Fibroblast of upper back skin (primary cell): Measurements from ENCODE around the gene GSS.

ENCODE experiments used
- DNase-seq: peaks from one replicate; pipeline ENCODE4 v3.0.0-alpha.2; 2013

Gene GSS

DNA sequence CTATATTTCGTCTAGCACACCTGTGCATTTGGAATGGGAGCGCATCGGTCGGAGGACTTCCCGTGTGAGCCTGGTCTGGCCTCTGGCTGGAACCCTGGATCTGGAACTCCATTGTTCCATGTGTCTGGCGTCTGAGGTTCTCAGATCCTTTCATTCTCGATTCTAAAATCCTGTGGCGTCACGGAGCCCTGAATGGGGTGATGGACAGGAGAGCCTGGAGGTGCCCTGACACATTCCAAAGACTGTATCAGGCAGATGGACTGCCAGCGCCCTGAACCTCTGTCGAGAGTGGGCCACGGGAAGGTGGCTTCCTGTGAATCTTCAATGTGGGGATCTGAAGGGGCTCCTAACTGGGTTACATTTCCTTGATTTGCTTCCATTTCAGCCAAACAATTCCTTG, 20.7 kb upstream of the GSS start:
- DNase-seq, result no peak

DNA sequence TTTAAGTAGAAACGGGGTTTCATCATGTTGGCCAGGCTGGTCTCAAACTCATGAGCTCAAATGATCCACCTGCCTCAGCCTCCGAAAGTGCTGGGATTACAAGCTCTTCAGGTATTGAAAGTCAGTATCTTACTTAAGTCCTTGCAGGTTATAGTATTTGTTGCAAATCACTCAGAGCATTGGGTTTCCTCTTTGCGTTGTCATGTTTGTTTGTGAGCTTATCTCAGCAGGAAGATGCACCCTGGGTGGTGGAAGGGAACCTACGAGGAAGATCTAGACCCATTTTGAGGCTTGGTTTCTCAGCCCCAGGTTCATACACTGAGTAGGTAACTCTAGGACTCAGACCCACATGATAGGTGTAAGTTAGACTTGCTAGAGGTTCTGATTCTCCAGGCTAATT, 18.6 kb upstream of the GSS start:
- no peak for DNase-seq

DNA sequence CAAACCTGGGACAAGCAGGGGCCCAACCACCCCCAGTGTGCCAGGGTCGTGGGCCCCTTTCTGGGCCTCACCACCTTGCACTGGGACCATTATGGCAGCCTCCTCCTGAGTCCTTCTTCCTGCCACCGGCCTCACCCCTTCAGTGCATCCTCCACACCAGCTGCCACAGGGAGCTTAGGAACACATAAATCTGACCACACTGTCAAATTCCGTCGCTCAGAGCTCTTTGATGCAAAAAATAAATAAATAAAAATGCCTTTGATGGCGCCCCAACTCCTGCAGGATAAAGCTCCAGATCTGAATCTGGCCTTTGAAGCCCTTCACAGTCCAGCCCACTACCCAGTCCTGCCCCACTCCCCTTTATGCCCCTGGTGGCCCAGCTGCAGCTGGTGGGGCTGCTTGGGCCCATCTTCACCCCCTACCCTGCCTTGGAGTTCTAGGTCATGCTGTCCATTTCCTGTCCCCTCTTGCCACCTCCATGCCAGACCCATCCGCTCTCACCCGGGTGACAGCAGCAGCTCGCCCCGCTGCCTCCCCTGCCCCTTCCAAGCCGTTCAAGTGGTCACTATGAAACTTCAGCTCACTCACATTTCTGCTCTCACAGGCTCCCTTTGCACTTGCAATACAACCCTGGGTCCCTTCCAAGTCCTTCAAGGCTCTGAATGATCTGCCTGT, 16.1 kb upstream of the GSS start:
- no peak for DNase-seq

DNA sequence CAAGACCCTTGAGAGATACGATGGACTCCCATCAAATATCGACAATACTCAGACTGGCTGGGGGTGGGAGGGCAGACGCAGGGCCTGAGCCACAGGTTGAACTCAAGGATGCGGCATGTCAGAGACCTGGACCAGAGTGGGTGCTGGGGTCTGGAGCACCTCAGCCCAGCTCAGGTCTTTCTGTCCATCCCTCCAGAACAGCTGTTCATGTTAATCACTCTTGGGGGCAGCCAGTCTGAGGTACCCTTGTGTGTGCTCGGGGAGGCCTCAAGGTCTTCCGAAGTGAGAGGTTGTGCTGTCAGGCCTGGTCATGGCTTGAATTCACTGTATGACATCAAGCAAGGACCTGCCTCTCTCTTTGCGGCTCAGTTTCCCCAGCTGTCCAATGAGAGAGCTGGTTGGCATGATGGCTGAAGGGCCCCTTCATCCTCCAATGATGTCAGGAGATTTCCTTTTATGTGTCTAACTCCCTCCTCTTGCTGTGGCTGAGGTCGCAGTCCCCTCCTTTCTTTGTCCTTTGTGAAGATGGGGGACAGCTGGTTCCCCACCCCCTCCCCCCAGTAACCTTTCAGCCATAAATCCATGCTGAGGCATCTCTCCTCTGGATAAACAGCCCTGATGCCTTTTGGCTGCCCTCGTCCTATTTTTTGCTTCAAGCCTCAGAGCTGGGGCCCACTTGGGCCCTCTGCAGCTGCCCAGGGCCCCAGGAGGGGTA, 15.4 kb upstream of the GSS start:
- no peak for DNase-seq

DNA sequence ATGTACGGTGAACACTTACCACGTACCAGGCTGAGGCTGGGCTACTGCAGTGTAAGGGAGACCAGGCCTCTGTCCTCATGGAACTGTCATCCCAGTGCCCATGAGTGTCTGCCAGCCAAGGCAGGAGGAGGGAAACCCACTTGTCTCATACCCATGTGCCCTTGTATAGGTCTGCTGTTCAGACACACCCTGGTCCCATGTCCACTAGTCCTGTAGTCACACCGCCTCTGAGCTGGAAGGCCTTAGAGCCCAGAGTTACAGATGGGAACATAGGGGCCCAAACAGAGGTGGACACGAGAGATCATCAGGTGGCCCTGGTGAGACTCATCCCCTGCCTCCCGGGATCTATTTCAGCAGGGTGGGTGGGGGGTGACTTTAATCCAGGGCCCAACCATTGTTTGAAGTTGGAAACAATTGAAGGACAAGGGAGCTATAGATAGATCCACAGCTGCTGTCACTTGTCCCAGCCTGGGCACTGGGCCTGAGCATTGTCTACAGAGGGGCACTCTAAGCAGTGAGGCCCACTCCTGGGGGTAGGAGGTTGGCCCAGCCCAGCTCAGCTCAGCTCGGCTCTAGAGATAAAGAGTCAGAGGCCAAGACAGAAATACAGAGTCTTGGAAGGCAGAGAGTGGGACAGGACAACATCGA, 14.7 kb upstream of the GSS start:
- no peak for DNase-seq

DNA sequence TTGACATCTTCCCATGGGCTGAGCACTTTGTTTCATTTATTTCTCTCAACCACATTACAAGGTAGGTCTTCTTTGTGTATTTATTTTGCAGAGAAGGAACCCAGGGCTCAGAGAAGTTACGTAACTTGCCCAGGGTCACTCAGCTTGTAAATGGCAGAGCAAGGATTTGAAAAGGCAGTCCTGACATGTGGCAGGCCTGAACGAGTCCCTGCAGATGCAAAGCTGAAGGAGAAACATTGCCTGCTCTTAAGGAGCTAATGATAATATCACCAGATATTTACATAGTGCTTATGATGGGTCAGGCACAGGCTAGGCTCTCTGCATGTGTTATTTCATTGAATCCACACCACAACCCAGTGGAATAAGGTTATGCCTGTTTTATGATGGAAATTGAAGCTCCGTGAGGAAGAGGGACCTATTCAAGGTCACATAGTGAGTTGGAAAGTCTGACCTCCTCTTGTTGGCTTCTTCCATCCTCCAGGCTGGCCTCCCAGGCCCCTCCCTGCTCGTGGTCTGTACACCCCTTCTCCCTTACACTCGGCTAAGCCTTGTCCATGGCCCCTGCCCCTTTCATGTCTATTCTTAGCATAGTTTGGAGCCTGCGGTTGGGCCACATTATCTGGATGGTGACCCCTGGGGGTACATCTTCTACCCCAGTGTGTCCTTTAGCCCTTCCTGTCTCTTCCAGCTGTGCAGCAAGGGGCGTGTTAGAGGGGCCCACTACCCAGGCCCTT, 12.6 kb upstream of the GSS start:
- DNase-seq, result no peak

DNA sequence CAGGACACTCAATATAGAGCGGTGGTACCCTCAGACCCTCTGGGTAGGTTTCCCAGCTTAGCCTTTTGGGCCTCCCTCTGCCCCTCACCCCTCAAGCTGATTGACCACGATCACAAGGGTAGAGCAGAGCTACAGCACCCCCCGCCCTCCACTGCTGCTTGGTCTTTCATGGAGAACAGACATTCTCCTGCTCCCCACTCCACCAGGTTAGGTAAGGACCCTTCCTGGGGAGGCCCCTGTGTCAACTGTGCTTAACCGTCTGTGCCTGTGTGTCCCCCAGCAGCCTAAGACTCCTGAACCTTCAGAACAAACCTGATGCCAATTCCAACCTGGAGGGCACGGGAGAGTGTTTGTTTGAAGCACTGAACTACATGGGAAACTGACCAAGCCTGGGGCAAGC, 11.8 kb upstream of the GSS start:
- DNase-seq, result no peak

DNA sequence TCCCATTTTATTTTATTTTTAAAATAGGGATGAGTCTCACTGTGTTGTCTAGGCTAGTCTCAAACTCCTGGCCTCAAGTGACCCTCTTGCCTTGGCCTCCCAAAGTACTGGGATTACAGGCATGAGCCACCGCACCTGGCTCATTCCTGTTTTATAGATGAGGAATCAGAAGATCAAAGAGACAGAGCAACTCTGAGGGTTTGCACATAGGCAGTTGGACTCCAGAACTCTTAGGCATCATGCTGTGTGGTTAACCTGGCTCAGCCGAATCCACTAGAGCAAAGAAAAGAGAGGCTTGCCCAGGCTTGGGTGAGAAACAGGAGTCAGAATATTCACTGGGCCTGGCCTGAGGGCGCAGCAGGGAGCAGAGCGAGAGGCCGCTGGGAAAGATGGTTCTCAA, 9.4 kb upstream of the GSS start:
- no peak for DNase-seq

DNA sequence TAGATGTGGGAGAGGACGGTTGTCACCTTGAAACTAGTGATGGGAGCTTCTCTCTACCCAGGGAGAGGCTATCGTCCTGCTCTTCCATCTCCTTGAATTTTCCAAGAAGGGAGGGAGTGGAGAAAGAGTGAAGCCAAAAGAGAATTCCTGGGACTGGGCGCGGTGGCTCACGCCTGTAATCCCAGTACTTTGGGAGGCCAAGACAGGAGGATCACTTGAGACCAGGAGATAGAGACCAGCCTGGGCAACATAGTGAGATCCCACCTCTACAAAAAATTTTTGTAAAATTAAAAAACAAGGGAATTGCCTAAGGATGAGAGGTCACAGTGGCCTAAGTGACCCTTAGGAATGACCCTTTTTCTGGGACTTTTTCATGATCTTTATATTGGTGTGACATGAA, 8.9 kb upstream of the GSS start:
- DNase-seq, result no peak

DNA sequence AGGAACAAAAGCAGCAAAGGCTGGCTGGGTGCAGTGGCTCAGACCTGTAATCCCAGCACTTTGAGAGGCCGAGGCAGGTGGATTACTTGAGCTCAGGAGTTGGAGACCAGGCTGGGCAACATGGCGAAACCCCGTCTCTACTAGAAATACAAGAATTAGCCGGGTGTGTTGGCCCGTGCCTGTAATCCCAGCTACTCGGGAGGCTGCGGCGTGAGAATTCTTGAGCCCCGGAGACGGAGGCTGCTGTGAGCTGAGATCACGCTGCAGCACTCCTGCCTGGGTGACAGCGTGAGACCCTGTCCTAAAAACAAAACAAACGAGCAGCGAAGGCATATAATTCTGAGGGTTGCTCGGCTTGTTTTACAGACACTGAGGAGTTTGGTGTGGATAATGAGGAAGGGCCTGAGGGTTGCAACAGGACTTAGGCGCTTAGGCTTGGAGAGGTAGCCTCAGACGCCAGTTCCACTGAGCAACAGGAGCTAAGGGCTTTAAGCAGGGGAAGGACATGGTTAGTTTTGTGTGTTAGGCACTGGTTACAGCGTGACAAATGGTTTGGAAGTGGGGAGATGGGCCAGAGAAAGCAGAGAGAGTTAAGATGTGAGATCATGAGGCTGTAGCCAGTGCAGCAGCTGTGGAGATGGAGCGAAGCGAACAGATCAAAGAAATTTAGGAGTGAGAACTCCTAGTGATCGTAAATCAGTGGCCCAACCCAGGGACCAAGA, 1.3 kb upstream of the GSS start:
- DNase-seq, result no peak

DNA sequence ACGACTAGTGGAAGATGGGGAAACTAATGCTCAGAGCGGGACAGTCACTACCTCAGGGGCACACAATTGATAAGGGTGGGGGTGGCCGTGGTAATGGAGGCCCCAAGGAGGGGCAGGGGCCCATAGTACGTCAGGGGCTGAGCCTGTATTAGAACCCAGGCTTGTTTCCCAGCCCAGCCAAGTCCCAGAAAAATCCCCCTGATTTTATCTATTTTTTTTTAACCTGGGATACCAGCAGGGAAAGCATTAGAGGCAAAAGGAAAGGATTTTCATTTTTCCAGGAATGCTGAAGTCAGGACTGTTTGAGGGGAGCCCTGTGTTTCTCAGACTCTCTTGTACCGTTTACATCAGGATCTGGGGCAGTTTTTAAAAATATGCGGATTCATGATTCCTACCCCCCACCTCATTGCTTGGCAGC, 444 bp upstream of the GSS start:
- no peak for DNase-seq

DNA sequence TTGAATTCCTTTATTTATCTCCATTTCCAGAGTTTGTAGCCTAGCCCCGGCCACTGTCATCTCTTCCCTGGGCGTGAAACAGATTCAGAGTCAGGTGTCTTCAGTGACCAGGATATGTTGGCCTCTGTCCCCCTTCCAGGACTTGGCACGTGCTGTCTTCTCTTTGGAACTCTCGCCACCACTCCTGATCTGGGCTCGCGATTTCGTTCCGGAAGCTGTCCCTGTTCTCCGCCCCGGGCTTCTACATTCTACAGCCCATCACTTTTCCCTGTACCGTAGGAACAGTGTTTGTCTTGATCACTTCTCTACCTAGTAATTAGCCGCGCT, 739 bp downstream of the GSS start:
- DNase-seq, result peak; percentile 48

DNA sequence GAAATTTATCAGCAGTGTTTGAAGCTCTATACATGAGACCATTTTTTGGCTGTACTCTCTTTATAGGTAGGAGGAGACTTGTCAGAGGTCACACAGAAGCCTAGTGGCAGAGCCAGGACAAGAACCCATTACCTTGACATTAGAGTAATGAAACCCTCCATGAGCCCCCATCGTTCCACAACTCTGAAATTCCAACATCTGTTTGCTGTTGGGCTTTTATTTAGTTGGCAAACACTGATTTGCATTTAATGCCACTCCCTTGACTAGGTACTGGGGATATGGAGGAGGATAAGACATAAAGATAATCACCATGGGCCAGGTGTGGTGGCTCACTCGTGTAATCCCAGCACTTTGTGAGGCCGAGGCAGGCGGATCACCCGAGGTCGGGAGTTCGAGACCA, 1.6 kb downstream of the GSS start:
- DNase-seq, result no peak

DNA sequence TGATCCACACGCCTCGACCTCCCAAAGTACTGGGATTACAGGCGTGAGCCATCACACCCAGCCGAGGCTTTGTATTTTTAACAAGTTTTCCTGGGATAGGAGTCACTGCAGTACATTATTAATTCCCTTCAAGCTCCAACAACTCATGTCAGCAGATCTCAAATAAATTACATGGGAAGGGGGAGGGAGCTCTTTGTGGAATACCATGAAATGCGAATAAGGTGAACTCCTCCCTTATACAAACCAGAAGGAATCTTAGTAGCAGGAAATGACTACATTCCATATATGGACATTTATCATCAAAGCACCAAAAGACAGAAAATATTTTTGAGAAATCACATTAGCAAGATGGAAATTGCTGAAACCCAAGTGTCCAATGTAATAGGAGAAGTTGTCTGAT, 2.9 kb downstream of the GSS start:
- DNase-seq, result peak; percentile 84

DNA sequence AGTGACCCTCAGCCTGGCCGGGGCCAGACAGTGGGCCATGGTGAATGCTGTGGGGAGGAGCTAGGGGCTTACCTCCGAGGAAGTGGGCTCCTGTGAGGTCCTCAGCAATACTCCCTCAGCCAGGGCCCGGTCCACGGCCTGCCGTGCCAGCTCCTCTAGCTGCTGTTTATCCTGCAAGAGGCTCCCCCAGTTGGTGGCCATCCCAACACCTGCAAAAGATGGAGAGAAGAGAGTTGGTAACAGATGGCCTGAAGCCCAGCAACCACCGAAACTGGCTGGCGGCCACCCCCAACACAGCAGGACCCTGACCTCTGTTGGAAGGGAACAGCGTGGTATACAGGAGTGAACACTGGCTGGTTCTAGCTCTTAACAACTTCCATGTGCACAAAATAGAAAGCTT, 4.0 kb downstream of the GSS start:
- no peak for DNase-seq

DNA sequence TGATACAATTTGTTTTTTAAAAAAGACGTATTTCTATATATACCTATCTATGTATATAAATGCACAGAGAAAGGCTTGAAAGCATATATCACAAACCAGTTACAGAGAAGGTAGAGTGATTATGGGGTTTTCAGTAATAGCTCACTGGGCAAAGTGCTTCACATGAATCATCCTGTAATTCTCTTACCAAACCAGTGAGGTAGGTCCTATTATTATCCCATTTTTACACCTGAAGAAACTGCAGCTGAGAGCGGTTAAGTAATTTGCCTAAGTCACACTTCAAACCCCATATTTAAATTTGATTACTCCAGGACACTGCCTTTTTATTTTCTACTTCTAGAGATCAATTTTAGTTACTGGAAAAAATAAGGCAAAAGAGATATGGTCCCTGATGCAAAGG, 4.4 kb downstream of the GSS start:
- DNase-seq, result no peak

DNA sequence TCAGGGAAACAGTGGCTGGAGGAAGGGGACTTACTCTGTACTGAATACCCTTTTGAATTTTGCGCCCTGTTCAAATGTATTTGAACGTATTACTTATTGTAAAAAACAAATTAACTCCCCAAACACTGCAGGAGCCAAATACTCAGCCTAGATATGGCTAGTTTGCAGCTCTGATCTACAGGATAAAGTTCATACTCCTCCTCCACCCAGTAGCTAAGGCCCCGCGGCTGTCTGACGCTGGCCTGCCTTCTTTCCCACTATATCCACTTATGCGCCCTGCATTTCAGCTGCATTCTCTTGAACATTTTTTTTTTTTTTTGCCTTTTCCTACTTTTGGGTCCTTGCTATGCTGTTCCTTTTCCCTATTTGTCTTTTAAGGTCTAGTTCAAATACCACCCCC, 6.5 kb downstream of the GSS start:
- DNase-seq, result no peak

DNA sequence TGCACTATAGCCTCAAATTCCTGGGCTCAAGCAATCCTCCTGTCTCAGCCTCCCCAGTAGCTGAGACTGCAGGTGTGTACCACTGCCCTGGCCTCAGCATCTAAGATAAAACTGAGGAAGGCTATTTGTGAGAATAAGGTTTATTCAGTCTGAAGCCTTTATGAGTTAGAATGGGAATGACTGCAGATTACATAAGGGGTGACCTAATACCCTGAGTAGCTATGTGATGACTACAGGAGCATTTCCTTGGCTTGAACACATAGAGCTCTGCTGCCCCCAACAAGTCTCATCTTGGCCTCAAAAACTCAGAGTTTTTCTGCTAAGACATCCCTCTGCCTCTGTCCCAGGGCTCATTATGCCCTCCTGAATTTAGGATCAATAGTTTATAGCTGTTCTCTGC, 7.6 kb downstream of the GSS start:
- peak; percentile 80 for DNase-seq

DNA sequence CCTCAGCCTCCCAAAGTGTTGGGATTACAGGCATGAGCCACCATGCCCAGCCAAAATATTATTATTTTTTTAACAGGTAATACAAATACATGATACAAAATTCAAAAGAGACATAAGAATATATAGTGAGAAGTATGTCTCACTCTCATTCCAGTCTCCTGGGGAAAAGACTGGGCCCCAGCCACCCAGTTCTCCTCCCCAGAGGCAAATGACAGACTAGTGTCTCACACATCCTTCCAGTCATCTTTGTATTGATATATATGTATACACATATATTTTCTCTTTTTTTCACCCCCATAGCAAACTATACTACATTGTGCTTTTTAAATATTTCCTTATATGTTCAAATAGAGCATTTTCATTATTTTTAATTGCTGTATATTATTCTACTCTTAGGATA, 8.3 kb downstream of the GSS start:
- no peak for DNase-seq

DNA sequence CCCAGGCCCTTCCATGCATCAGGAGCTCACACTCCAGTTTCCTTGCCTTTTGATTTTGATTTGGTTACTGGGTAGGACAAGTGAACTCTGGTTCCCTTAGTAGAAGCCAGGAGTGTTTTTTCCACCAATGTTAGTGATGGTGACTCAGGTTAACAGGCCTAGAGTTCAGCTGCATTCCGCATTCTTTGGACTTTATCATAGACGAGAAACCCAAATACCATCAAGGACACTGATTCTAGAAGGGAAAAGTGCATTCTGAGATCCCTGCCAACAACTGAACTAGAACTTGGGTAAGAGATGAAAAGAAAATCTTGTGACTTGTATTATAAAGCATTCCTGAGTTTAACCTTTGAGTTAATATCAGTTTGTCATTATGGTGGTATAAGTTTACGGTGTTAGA, 8.9 kb downstream of the GSS start:
- DNase-seq, result no peak

DNA sequence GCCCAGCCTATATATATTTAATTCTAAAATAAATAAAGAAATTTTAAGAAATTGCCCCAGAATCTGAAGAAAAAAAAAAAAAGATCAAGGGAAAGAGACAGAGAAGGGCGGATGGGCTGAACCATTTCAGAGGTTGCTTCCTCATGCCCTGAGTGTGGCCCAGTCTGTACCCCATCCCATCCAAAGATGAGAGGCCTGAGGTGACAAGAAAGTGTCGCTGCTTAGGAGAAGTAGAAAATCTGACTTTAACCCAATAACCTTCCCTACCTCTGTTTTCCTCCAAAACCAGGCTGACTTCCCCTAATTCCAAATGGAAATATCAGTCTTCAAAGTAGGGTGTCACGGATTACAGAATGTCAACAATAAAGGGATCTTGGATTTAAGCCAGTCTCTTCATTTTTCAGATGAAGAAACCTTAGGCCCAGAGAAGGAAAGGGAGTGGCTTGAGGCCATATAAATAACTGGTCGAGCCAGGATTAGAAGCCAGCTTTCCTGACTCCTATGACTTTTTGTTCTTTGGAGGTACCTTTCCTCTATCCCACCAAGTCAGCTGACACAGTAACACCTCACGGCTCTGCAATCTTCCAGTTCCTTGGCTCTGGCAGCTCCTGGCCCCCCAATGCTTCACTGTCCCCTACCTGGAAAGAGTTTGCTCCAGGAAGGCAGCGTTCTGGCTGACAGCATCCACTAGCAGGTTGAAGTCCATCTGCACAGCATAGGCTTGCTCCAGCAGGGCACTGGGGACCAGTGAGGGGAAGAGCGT, 10.1 kb downstream of the GSS start:
- no peak for DNase-seq

DNA sequence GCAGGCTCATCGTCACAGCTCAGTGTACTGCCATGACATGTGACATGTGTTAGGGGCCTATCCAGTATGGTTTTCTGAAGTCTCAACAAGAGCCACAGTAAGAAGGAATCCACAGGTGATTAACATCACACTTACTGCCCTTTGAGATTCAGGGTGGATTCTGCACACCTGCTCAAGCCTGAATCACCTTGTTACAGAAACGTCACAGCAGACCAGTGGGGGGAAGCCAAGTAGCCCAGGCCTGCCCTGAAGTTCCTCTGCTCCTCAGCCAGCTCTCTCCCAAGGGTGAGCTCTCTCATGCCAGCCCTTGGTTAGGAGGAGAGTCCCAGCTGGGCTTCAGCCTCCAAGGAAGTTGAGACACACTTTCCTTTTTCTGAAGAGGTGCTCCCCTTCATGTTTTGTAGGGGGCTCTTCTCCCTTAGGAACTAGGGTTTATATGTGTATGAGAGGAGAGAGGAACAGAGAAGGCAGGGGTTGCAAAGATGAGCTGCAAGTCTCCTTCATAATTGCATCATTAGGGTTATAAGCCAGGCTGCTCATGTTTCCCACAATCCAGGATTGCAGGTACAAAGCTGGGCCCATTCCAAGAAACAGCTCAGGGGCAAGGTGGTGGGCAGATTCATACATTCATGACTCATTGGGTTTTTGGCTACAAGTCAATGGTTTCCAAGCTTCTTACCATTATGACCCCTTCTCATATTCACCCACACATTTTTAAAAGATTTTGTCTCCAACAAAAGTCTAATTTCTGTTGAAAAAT, 11.6 kb downstream of the GSS start:
- peak; percentile 53 for DNase-seq
